Liver (tissue), 3 donors: ENCODE results near the gene ARHGEF25.

ENCODE experiments used
- ATF3 ChIP-seq: IDR thresholded peaks from 2 replicates; pipeline ENCODE4 v1.6.1; 2016; ENCODE audit warnings: antibody characterized with exemption
- CTCF ChIP-seq: fragments of 150-350 bp; IDR thresholded peaks from 2 replicates; pipeline ENCODE4 v1.5.1; 2017; ENCODE audit warnings: improper control_type of control experiment, low read depth, low read length; ENCODE audit not compliant: missing input control
- EGR1 ChIP-seq, 2 donors: IDR thresholded peaks; 2 replicates each; pipeline ENCODE4 v1.6.1; 2016 to 2018; ENCODE audit warnings: antibody characterized with exemption in 2 of 2, low read depth in 2 of 2
- FOXA1 ChIP-seq: IDR thresholded peaks from 2 replicates; pipeline ENCODE4 v1.6.1; 2016; ENCODE audit warnings: antibody characterized with exemption
- JUND ChIP-seq, 2 donors: IDR thresholded peaks; 2 replicates each; pipeline ENCODE4 v1.6.1; 2016; ENCODE audit warnings: antibody characterized with exemption in 2 of 2
- MAX ChIP-seq: IDR thresholded peaks from 2 replicates; pipeline ENCODE4 v1.6.1; 2016; ENCODE audit warnings: antibody characterized with exemption
- RAD21 ChIP-seq, 2 donors: IDR thresholded peaks; 2 replicates each; pipeline ENCODE4 v1.6.1; 2016; ENCODE audit warnings: antibody characterized with exemption in 2 of 2, mild to moderate bottlenecking in 2 of 2
- REST ChIP-seq: IDR thresholded peaks from 2 replicates; pipeline ENCODE4 v1.6.1; 2016; ENCODE audit warnings: antibody characterized with exemption, mild to moderate bottlenecking
- SP1 ChIP-seq: IDR thresholded peaks from 2 replicates; pipeline ENCODE4 v1.6.1; 2018; ENCODE audit warnings: antibody characterized with exemption, mild to moderate bottlenecking
- TAF1 ChIP-seq: conservative IDR thresholded peaks from 2 replicates; pipeline ENCODE4 v1.6.1; 2016; ENCODE audit warnings: antibody characterized with exemption, mild to moderate bottlenecking
- YY1 ChIP-seq: IDR thresholded peaks from 2 replicates; pipeline ENCODE4 v1.6.1; 2016; ENCODE audit warnings: antibody characterized with exemption, mild to moderate bottlenecking
- donor health status: healthy.
- donor health status: healthy.

DNA sequence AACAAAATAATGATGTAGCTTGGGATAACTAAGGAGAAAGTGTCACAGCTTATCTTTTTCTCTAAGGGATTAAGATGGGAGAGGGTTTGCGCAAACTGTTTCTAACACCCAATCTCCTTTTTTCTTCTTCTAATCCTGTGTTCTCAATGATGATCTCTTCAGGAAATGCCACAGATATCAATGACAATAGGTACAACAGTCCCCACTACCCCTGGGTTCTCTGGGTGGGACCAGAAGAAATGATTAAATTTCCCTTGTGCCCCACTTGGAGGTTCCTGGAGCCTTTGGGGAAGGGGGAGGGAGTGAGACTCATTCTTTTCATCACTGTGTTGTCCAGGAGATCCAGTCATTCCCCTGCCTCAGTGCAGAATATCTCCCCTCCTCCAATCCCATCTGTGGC is 28.8 kb upstream of the ARHGEF25 start:
- TF ChIP-seq CTCF (no peak), YY1 (no peak), SP1 (no peak), RAD21 (IDR thresholded peaks at IDR 0.05) (no peak), EGR1 (IDR thresholded peaks at IDR 0.05; ENCODE audit: low read depth in 2 of 2) (no peak), JUND (IDR thresholded peaks at IDR 0.05) (no peak), ATF3 (no peak), TAF1 (no peak), REST (no peak), FOXA1 (no peak), MAX (no peak)
